NCI-H526 treated with DMSO at 0.1 percent for 48 hours (cell line): Measurements from ENCODE around the gene IPO8.
"Not testable (repeated sequence)": the region's sequence is repeated elsewhere in the genome, so short reads cannot be mapped to it uniquely, and the experiment has no call there.

ENCODE experiments used
- DNase-seq: peaks from one replicate; lab custom pipeline; 2025; lab: John Stamatoyannopoulos, UW

The IPO8 gene

DNA sequence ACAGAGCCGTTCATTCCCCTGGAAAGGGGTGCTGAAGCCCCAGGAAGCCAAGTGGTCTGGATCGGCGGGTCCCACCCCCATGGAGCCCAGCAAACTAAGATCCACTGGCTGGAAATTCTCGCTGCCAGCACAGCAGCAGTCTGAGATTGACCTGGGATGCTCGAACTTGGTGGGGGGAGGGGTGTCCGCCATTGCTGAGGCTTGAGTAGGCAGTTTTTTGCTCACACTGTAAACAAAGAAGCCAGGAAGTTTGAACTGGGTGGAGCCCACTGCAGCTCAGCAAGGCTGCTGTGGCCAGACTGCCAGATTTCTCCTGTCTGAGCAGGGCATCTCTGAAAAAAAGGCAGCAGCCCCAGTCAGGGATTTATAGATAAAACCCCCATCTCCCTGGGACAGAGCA, 91.4 kb downstream of the IPO8 start:
- not testable (repeated sequence) for DNase-seq

DNA sequence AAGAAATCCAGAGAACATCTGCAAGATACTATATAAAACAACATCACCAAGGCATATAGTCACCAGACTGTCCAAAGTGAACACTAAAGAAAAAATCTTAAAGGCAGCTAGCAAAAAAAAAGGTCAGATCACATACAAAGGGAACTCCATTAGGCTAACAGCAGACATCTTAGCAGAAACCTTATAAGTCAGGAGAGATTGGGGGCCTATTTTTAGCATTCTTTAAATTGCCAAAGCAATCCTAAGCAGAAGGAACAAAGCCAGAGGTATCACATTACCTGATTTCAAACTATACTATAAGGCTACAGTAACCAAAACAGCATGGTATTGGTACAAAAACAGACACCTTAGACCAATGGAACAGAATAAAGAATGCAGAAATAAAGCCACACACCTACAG, 92.5 kb downstream of the IPO8 start:
- no peak for DNase-seq

DNA sequence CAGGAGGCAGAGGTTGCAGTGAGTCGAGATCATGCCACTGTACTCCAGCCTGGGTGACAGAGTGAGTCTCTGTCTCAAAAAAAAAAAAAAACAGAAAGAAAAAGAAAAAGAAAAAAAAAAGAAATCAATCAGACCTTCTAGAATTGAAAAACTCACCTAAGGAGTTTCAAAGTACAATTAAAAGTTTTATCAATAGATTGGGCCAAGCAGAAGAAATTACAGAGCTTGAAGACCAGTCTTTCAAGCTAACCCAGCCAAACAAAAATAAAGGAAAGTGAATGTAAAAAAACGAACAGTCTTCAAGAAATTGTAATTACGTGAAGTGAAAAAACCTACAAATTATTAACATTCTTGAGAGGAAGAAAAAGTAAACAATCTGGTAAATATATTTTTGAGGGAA, 93.0 kb downstream of the IPO8 start:
- no peak for DNase-seq

DNA sequence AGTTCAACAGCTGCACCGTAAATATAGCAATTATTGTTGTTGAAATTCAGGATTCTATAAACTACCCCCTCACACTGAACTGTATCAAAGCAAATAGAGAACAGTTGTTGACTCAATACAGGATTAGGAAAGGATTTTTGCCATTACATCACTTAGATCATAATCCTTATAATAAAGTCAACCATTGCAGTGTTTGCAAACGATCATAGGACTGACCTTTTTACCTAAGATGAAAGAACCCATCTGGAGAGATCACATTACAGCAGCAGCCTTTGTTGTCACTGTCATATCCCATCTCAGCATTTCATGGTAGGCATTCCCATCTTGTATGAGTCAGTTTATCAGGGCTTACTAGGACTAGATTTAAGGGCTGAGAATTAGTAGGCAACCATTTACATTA, 96.1 kb downstream of the IPO8 start:
- DNase-seq, result no peak

DNA sequence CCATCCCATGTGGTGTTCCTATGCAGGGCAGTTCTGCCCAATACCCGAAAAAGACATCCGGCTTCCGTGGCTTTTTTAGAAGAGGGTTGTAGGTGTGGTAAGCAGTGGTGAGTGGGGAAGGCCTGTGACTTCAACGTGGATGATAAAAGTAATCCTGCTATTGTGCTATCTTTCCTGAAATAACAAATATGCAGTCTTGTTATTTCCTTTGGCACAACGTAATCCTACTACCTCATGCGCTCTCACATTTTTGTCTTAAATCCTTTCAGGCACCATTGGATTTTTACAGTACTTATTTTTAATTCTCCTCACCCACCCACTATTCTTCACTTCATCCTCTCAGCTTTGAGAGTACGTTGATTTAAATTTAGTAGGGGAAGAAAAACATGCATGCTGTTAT, 96.8 kb downstream of the IPO8 start:
- DNase-seq, result no peak

DNA sequence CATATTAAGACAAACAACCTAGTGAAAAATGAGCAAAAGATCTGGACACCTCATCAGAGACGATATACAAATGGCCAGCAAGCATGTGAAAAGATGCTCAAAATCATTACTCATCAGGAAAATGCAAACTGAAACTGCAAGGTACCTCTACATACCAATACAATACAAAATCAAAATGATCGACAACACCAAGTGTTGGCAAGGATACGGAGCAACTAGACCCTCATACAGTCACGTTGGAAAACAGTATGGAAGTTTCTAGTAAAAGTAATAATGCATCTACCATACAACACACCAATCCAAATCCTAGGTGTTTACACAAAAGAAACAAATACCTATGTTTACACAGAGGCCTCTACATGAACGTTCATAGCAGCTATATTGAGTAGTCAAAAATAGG, 99.9 kb downstream of the IPO8 start:
- DNase-seq, result no peak

DNA sequence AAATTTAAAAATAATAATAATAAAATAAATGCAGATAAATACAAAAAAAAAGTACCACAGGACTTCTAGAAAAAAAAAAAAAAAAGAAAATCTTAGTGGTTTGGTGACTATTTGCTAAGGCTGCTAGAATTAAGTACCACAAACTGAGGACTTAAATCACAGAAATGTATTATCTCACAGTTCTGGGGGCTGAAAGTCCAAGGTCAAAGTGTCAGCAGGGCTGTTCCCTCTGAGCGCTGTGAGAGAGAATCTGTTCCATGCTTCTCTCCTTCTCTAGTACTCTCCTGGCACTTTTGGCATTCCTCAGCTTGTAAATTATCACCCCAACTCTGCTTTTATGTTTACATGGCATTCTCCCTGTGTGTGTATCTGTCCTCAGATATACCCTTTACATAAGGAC, 101.2 kb downstream of the IPO8 start:
- no peak for DNase-seq

DNA sequence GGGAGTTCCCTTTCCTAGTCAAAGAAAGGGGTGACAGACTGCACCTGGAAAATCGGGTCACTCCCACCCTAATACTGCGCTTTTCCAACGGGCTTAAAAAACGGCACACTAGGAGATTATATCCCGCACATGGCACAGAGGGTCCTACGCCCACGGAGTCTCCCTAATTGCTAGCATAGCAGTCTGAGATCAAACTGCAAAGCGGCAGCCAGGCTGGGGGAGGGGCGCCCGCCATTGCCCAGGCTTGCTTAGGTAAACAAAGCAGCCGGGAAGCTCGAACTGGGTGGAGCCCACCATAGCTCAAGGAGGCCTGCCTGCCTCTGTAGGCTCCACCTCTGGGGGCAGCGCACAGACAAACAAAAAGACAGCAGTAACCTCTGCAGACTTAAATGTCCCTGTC, 107.1 kb downstream of the IPO8 start:
- DNase-seq, result not testable (repeated sequence)

DNA sequence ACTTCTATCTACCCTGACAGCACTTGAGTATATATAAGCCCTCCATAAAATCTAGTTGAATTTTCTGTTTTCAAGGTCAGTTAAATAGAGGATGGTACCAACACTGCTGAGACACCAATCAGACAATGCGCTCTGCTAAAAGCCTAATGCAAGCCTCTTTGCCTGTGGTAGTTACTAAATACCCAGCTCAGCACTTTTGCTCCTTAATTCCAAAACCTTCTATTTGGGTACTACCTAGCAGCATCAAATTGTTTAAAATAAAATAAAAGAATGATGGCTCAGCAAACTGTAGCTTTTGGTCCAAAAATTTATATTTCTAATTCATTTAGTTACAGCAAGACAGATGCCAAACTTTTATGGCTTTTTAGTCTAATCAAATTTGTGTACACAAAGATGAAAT, 107.9 kb downstream of the IPO8 start:
- no peak for DNase-seq

DNA sequence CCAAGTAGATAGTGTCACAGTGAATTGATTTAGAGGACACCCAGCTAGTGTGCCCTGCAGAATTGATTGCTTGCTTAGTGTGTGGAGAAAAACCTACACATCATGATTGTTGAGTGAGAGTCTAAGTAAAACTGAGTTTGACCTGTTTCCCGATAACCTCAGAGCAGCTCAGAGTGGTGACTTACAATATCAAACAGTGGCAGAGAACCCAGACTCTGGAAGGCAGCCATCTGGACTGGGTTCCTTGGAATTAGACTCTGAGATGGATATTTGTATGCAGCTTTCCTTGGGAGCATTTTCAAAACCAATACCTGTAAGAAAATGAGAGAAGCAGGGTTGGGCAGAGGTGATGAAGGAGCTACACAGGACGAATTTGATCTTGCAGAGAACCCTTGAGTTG, 109.8 kb downstream of the IPO8 start:
- DNase-seq, result no peak

DNA sequence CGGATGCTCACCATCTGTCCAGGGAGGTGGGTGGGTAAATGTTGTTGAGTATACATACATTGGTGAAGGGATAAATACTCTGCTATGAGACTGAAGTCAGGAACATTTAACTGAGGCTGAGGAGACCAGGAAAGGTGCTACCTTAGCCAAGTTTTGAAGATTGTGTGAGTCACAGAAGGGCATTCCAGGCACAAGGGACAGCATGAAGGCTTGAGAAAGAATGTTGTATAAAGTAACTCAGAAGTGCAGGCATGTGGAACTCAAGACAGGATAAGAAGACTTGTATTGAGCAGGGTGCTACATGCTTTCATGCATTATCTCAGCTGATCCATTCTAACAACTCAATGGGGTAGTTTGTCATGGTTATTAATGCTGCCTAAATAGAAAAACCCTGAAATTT, 112.7 kb downstream of the IPO8 start:
- DNase-seq, result no peak

DNA sequence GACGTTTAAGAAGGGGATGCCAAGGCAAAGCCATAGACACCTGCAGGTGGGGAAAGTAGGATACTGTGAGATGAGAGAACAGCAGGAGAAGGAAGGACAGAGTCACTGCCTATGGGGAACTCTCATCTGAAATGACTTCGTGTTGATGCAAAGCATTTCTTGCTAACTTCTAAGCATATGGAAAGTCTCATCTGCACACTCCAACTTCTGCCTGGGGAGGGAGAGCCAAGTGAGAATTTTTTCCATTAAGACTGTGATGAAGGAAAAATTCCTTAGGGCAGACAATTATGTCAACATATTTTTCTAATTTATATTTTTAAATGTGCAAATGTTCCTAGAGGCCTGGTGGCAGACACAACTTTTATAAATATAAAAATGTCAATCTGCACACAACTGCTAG, 115.3 kb downstream of the IPO8 start:
- no peak for DNase-seq
